Measurements from ENCODE around the gene DPP3.

The DPP3 gene

DNA sequence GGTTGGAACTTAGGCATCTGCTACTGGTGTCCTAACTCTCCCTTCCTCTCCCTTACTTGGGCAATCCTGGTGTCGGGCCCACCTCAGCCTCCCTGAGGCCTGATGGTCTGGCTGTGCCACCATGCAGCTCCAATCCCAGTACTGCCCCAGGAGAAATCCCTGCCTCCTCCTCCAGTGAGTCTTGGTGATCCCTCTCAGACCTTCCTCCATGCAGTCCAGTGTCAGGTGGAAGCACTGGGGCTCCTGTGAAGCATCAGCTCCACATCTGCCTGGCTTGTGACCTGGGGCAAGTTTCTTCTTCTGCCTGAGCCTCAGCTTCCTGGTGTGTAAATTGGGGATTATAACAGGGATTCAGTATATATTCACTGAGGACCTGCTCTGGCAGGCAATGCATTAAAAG, 15.3 kb upstream of the DPP3 start:
- DNase-seq: no peak

DNA sequence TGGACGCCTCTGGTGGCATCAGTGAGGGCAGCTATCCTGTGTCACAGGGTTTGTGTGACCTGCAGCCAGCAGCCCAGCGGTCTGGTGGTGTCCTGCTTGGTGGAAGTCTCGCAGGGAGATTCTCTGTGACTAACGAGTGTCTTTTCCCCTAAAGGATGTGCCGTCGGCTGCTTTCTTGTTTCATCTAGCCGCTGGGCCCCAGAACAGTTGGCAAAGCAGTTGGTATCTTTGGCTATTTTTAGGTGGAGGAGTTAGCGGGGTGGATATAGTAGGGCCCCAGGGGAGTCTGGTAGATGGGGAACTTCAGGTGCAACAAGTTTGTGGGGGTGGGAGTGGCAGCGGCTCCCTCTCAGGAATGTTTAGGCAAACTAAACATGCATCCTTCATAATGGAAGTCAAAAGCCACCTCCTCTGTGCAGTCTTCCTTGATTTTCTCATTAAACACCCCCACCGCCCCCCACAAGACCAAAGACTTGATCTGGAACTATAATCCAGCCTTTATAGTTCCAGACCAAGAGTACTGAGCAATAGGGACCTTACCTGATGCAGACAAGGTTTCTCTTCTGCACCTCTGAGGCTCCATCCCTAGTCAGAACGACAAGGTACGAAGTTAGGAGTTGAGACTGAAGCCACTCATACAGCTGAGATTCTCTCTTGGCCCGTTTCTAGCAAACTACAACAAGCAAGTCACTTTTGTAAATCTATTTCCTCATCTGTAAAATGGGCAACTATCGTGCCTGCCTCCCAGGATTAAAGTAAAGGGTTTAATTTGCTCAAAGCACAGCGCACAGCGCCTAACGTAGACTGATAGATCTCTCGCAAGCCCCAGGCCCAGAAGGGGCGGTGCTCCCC, 14.6 kb upstream of the DPP3 start:
- DNase-seq: peak; percentile 26

DNA sequence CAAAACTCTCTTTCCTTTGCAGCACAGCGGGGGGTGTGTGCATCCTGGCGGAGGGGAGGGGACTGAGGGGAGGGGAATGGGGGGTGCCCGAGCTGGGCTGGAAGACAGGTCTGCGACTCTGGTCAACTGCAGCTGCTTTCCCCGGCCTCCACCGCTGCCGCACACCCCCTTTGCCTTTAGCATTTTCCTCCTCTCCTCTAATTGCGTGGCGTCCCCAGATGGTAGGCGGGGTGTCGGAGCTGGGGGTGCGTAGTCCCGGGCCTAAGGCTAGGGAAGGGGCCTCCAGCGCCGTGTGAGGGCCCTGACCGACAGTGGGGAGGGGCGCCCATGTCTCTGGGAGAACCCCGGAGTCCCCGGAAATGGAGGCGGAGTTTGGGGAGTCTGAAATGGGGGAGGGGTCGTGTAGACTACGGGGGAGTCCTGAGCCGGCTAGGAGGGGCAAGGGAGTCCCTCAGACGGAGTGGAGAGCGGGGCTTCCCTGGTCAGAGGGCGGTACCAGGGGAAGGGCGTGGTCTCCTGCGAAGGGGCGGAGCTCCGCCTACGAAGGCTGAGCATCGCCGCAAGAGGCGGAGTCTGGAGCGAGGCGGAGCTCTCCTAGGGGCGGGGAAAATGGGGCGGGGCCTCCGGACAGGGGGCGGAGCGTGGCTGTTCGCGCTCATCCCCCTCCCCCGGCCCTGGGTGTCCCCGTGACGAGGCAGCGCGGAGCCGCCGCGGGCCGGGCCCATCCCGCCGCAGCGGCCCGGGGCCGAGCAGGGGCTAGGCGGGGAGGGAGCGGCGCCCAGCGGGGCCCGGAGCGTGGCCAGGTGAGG, 13.8 kb upstream of the DPP3 start, which contains the start of gene PELI3:
PELI3 (plus strand) TSS at position 681 of the 809 bp plus-strand sequence. CDS start 1,224 bp downstream, outside the sequence.
- DNase-seq: peak; percentile 90

- DNase-seq: peak; percentile 56
These were observed 13.1 kb upstream of the DPP3 start for GRCh38 chr11:66467034-66467659.

DNA sequence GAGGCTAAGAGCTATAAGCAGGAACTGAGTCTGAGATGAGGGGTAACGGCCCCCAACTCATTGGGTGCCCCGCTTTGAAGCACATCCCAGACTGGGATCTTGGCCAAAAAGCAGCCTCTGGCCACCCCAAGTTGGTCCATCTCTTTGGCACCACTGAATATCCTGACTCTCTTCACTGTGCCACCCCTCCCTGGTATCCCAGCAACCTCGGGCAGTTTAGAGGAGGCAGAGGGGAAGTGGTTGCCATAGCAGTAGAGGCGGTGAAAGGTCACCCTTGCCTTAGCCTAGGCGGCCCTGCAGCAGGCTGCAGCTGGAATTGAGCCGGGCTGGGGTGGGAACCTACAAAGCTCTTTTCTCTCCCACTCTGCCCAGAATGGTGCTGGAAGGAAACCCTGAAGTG, 12.5 kb upstream of the DPP3 start:
- no peak for DNase-seq

DNA sequence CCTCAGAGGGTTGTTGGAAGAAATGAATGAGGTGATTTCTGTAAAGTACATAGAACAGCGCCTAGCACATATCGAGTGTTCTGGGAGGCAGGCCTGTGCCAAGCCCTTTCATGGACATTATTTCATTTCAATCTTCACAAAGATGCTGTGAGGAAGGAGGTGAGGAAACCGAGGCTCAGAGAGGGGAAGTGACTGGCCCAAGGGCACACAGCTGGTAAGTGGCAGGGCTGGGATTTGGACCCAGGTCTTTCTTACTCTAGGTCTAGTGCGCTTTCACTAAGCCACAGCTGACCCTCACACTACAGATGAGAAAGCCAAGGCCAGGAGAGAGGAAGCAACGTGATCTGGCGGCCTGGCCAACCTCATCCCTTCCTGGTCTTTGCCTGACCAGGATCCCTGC, 11.5 kb upstream of the DPP3 start:
- DNase-seq: no peak

- DNase-seq: no peak
These were observed 10.8 kb upstream of the DPP3 start for GRCh38 chr11:66469441-66469840.

DNA sequence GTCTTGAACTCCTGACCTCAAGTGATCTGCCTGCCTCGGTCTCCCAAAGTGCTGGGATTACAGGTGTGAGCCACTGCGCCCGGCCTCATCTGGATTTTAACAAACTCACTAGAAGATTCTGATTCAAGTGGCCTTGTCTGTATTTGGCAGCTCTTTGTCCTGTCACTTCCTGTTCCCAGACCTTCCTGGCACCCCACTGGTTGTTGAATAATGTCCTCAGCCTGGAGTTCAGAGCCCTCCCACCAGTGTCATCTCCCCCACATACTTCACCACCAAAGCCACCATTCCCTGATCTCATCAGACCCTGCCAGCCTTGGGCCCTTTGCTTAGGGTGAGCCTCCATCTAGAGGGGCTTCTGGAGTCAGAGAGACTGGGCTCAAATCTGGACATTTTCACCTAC, 10.2 kb upstream of the DPP3 start:
- DNase-seq: no peak

GRCh38 chr11:66471142-66471541, 9.1 kb upstream of the DPP3 start:
- DNase-seq: no peak

GRCh38 chr11:66472054-66472453, 8.2 kb upstream of the DPP3 start:
- no peak for DNase-seq

DNA sequence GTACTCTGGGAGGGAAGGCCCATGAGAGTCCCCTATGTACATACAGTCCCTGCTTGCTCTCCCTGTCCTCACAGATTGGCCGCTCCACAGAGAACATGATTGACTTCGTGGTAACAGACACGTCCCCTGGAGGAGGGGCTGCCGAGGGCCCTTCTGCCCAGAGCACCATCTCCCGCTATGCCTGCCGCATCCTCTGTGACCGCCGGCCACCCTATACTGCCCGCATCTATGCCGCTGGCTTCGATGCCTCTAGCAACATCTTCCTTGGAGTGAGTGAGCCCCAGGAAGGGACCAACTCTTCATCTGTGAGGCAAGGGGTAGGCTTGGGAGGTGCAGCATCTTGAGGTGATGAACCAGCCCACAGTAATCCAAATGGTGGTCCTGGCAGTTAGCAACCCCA, 7.1 kb upstream of the DPP3 start:
- DNase-seq: no peak

DNA sequence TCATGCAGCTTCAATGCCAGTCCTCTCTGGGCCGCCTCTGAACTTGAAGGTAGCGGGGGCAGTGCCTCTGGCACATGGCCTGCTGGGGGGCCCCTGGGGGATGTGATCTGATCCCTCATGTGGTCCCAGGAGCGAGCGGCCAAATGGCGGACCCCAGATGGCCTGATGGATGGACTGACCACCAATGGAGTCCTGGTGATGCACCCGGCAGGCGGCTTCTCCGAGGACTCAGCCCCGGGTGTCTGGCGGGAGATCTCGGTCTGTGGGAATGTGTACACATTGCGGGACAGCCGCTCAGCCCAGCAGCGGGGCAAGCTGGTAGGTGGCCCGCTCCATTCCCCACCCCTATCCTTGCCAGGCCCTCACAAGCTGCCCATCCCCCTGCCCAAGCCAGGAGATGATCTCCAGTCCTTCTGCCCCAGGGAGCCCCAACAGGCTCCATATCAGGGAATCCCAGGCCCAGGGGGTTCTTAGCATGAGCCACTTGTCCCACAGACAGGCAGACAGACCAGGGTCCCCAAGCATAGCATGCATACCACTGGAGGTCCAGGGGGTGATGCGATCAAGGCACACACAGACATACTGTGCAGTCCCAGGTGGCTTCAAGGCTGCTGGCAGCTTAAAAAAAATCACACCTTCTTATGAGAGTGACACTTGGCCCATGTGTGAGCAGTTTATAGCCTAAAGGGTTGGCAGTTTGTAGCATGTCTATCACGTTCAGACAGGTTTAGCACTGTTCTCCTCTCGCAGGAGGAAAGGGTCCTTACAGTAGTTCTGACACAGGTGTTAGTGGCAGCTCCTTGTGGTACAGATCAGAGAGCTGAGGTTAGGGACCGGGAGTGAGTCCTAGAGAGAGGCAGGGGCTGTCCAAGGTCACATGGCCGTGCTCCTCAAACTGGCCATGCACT, 6.4 kb upstream of the DPP3 start:
- no peak for DNase-seq

DNA sequence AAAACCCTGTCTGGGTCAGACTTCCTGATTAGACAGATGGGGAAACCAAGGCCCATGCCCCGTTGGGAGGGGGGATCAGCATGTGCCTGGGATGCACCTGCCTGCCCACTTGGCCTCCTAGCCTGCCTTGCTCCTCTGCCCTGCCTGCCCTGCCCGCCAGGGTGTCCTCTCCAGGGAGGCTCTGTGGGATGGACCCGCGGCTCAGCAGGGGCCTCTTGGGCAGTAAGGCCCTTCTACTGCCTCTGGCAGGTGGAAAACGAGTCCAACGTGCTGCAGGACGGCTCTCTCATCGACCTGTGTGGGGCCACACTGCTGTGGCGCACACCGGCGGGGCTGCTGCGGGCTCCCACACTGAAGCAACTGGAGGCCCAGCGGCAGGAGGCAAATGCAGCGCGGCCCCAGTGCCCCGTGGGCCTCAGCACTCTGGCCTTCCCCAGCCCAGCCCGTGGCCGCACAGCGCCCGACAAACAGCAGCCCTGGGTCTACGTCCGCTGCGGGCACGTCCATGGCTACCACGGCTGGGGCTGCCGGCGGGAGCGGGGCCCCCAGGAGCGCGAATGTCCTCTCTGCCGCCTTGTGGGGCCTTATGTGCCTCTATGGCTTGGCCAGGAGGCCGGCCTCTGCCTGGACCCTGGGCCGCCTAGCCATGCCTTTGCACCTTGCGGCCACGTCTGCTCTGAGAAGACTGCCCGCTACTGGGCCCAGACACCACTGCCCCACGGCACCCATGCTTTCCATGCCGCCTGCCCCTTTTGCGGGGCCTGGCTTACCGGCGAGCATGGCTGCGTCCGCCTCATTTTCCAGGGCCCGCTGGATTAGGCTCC, 4.7 kb upstream of the DPP3 start:
- no peak for DNase-seq

DNA sequence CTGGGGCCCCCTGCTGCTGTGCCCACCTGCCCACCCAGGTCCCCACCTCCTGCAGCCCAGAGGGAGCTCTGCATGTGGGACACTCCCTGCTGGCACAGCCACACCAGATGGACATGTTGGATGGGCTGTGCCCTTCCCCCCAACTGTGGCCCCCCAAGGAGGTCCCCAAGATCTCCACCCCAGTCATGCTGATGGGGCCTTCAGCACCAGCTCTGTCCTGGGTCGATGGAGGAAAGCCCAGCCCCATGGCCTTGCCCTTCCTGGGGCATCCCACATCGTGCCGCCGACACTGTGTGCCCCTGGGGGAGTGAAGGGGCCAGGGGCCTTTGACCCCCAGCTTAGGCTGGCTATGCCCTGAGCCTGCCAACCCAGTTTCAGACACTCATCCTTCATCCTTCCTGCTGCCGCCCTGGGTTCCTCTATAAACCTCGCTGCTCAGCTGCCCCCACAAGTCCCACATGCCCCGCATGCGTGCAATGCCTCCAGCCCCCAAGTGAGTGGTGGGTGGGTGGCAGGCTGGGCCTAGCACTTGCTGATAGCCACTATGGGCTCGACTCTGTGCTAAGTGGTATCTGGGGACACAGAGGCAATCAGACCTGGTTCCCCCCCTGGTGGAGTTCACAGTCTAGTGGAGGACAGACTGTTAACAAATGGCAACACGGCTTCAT, 3.9 kb upstream of the DPP3 start:
- no peak for DNase-seq

GRCh38 chr11:66476841-66477251, 3.4 kb upstream of the DPP3 start:
- peak; percentile 22 for DNase-seq

- no peak for DNase-seq
These were observed 2.7 kb upstream of the DPP3 start for GRCh38 chr11:66477263-66478201.

DNA sequence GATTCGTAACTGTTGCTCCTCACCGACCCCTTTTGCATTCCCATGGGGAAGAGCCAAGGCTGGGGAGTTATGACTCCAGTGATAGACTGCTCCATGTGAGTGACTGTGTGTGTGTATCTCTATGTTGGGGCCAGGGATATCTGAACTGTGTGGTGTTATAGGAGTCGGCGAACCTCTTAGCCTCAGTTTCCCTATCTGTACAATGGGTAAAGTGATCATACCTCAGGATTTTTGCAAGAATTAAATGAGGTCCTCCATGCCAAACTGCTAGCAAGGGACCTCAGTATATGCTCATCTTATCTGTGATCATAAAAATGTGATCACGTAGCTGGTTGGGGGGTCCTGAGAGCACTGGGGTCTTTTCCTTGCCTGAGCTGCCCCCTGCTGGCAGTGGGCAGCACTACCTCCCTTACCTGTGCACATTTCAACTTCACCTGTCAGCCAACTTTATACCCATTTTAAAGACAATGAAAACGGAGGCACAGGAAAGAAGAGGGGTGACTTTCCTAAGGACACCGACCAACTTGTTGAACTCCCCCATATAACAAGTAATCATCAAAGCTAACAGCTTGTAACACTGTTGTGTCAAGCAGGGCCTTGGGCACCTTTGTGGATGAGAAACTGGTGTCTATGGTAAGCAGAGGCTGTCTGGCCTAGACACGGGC, 1.4 kb upstream of the DPP3 start:
- DNase-seq: peak; percentile 48

DNA sequence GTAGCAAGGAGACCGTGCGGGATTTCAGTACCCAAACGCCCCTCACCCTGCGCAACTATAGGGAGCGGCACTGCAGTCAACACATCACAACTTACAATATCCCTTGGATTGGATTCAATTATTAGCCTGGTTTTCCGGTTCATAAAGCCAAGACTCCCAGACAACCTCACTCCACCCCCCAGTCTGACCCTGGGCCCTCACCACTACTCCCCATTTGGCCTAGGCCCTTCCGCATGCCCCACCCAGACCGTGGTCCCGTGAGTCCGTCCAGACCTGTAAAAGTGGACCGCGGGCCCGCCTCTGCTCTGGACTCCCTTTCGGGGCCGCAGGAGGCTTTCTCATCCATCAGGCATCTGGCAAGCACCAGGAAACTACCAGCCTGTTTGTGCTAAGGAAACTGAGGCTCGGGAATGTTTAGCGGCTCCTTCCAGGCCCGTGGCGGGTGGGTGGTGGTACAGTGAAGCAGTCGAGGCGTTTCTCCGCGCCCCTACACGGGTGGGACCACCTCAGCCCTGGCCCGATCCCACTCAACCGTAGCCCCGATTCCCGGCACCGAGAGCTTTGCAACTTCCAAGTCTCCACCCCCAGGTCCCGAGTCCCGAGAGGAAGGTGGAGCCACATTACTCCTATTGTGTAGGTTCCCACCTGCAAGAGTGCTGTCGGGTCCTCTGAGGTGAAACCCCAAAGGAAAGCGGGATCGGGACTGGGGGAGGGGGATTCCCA, 679 bp upstream of the DPP3 start:
- DNase-seq: peak; percentile 91
